Subcutaneous abdominal adipose tissue (tissue), 5 donors: ENCODE results near the gene GABARAP.

Experiments used
- H3K27ac ChIP-seq: one replicate; pipeline ENCODE4 v1.7.0; 2013; ENCODE audit warnings: low read depth, mild to moderate bottlenecking, inconsistent platforms, low read length, moderate library complexity
- H3K27me3 ChIP-seq, 5 donors: one replicate each; pipeline ENCODE4 v1.7.0; 2013; ENCODE audit warnings: low read length in 5 of 5, inconsistent platforms in 1 of 5; ENCODE audit not compliant: control insufficient read depth in 5 of 5, insufficient read depth in 4 of 5
- H3K36me3 ChIP-seq, 5 donors: one replicate each; pipeline ENCODE4 v1.7.0; 2013; ENCODE audit warnings: low read length in 5 of 5; ENCODE audit not compliant: control insufficient read depth in 5 of 5, insufficient read depth in 5 of 5
- H3K4me1 ChIP-seq, 5 donors: one replicate each; pipeline ENCODE4 v1.7.0; 2013; ENCODE audit warnings: low read length in 5 of 5, mild to moderate bottlenecking in 3 of 5, moderate library complexity in 1 of 5; ENCODE audit not compliant: control insufficient read depth in 5 of 5, insufficient read depth in 5 of 5
- H3K4me3 ChIP-seq, 5 donors: one replicate each; pipeline ENCODE4 v1.7.0; 2013; ENCODE audit warnings: low read length in 5 of 5, low read depth in 1 of 5
- H3K9ac ChIP-seq, 5 donors: one replicate each; pipeline ENCODE4 v1.7.0; 2013; ENCODE audit warnings: low read length in 5 of 5, mild to moderate bottlenecking in 4 of 5, moderate library complexity in 3 of 5
- H3K9me3 ChIP-seq, 5 donors: one replicate each; pipeline ENCODE4 v1.7.0; 2013; ENCODE audit warnings: low read length in 5 of 5; ENCODE audit not compliant: control insufficient read depth in 5 of 5
- donor health status: healthy.
- donor health status: healthy.
- donor health status: healthy.
- donor health status: healthy.
- donor health status: healthy.

Gene GABARAP

GRCh38 chr17:7281953-7282751, 39.9 kb upstream of the GABARAP start:
- H3K27ac ChIP-seq: peak overlapping the region; percentile 90
- peaks cover 0 to 15% (median 0%) of the 10 kb centered on the region in 5 donors for H3K27me3 ChIP-seq
- H3K9me3 ChIP-seq: no peaks in the 10 kb centered on the region
- H3K4me3 ChIP-seq: peak overlapping the region; percentile 54 to 69 (median 68)
- peaks cover 7 to 61% (median 30%) of the 10 kb centered on the region in 5 donors for H3K4me1 ChIP-seq
- peak overlapping the region in 4 of 5 donors; percentile 23 to 77 (median 61) for H3K9ac ChIP-seq
- peaks cover 0 to 33% (median 28%) of the 10 kb centered on the region in 5 donors for H3K36me3 ChIP-seq

DNA sequence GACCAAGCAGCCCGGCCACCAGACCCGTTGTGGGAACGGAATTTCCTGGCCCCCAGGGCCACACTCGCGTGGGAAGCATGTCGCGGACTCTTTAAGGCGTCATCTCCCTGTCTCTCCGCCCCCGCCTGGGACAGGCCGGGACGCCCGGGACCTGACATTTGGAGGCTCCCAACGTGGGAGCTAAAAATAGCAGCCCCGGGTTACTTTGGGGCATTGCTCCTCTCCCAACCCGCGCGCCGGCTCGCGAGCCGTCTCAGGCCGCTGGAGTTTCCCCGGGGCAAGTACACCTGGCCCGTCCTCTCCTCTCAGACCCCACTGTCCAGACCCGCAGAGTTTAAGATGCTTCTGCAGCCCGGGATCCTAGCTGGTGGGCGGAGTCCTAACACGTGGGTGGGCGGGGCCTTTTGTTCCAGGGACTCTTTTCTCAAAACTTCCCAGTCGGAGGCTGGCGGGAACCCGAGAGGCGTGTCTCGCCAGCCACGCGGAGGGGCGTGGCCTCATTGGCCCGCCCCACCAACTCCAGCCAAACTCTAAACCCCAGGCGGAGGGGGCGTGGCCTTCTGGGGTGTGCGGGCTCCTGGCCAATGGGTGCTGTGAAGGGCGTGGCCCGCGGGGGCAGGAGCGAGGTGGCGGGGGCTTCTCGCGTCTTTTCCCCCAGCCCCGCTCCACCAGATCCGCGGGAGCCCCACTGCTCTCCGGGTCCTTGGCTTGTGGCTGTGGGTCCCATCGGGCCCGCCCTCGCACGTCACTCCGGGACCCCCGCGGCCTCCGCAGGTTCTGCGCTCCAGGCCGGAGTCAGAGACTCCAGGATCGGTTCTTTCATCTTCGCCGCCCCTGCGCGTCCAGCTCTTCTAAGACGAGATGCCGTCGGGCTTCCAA, 39.1 kb upstream of the GABARAP start, which contains the start of gene SLC2A4:
TSS of gene SLC2A4 (plus strand) at position 645 of the 879 bp plus-strand sequence. CDS start at position 862, 217 bp downstream.
- Histone ChIP-seq H3K36me3 (peaks cover 0 to 28% (median 24%) of the 10 kb centered on the region in 5 donors), H3K9me3 (no peaks in the 10 kb centered on the region), H3K27ac (peak within 1 kb of the TSS; percentile 90), H3K4me1 (peaks cover 7 to 61% (median 30%) of the 10 kb centered on the region in 5 donors), H3K9ac (peak within 1 kb of the TSS; percentile 28 to 77 (median 55)), H3K4me3 (peak within 1 kb of the TSS; percentile 54 to 69 (median 68)), H3K27me3 (peaks cover 0 to 15% (median 0%) of the 10 kb centered on the region in 5 donors)

- Histone ChIP-seq H3K9me3 (no peaks in the 10 kb centered on the region), H3K4me3 (peak overlapping the region in 4 of 5 donors; percentile 54 to 69 (median 61)), H3K36me3 (peaks cover 0 to 20% (median 17%) of the 10 kb centered on the region in 5 donors), H3K4me1 (peaks cover 7 to 55% (median 30%) of the 10 kb centered on the region in 5 donors), H3K27ac (peak overlapping the region; percentile 90), H3K9ac (peak overlapping the region in 4 of 5 donors; percentile 28 to 70 (median 62)), H3K27me3 (peaks cover 0 to 15% (median 0%) of the 10 kb centered on the region in 5 donors)
Measured at GRCh38 chr17:7280519-7281073, 38.3 kb upstream of the GABARAP start.

- no peak overlapping the region for H3K9ac ChIP-seq
Measured at GRCh38 chr17:7279448-7279847, 37.2 kb upstream of the GABARAP start.

DNA sequence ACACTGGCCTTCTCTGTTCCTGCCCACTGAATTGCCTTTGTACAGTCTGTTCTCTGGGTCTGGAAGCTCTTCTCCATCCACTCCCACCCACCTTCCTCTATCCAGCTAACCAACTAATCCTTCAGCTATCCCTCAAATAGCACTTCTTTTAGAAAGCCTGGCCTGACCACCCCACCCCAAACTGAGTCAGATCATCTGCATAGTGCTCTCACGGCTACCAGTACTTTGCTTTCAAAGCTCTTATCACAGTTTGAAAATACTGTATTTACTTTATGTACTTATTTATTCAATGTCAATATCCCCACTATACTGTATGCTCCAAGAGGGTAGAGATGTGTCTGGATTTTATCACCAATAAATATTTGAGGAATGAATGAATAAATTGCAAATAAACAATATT, 24.5 kb upstream of the GABARAP start:
- no peaks in the 10 kb centered on the region for H3K36me3 ChIP-seq
- no peaks in the 10 kb centered on the region for H3K9me3 ChIP-seq
- H3K27ac ChIP-seq: no peak overlapping the region
- no peak overlapping the region for H3K4me3 ChIP-seq
- H3K27me3 ChIP-seq: peaks cover 0 to 19% (median 14%) of the 10 kb centered on the region in 5 donors
- no peak overlapping the region for H3K9ac ChIP-seq
- peaks cover 0 to 29% (median 21%) of the 10 kb centered on the region in 5 donors for H3K4me1 ChIP-seq

More at GRCh38 chr17:7279448-7279847, 37.2 kb upstream of the GABARAP start:
- H3K9me3 ChIP-seq: no peaks in the 10 kb centered on the region
- no peak overlapping the region for H3K4me3 ChIP-seq
- peaks cover 0 to 15% (median 0%) of the 10 kb centered on the region in 5 donors for H3K27me3 ChIP-seq
- peaks cover 0 to 9% (median 6%) of the 10 kb centered on the region in 5 donors for H3K36me3 ChIP-seq
- H3K27ac ChIP-seq: no peak overlapping the region
- peaks cover 7 to 47% (median 30%) of the 10 kb centered on the region in 5 donors for H3K4me1 ChIP-seq

DNA sequence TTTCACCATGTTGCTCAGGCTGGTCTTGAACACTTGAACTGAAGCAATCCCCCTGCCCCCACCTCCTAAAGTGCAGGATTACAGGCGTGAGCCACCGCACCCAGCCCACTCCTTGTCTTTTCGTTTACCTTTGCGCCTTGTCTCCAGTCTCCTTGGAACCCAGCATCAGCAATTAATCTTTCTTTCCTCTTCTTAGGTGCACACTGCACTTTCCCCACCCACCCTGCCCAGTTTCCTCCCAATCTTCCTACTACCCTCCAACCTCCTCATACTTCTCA, 21.5 kb upstream of the GABARAP start:
- Histone ChIP-seq H3K4me1 (peaks cover 0 to 46% (median 38%) of the 10 kb centered on the region in 5 donors), H3K9ac (no peak overlapping the region), H3K9me3 (no peaks in the 10 kb centered on the region), H3K36me3 (peaks cover 0 to 10% (median 7%) of the 10 kb centered on the region in 5 donors), H3K27ac (no peak overlapping the region), H3K27me3 (peaks cover 0 to 22% (median 14%) of the 10 kb centered on the region in 5 donors), H3K4me3 (peak overlapping the region in 1 of 5 donors; percentile 68)

- peaks cover 0 to 47% (median 41%) of the 10 kb centered on the region in 5 donors for H3K4me1 ChIP-seq
- peak overlapping the region in 3 of 5 donors; percentile 21 to 35 (median 33) for H3K9ac ChIP-seq
- H3K36me3 ChIP-seq: peaks cover 0 to 15% (median 11%) of the 10 kb centered on the region in 5 donors
- H3K27me3 ChIP-seq: peaks cover 0 to 22% (median 14%) of the 10 kb centered on the region in 5 donors
- H3K9me3 ChIP-seq: no peaks in the 10 kb centered on the region
- peak overlapping the region in 4 of 5 donors; percentile 52 to 75 (median 61) for H3K4me3 ChIP-seq
- no peak overlapping the region for H3K27ac ChIP-seq
Measured at GRCh38 chr17:7262935-7263800, 20.9 kb upstream of the GABARAP start.

DNA sequence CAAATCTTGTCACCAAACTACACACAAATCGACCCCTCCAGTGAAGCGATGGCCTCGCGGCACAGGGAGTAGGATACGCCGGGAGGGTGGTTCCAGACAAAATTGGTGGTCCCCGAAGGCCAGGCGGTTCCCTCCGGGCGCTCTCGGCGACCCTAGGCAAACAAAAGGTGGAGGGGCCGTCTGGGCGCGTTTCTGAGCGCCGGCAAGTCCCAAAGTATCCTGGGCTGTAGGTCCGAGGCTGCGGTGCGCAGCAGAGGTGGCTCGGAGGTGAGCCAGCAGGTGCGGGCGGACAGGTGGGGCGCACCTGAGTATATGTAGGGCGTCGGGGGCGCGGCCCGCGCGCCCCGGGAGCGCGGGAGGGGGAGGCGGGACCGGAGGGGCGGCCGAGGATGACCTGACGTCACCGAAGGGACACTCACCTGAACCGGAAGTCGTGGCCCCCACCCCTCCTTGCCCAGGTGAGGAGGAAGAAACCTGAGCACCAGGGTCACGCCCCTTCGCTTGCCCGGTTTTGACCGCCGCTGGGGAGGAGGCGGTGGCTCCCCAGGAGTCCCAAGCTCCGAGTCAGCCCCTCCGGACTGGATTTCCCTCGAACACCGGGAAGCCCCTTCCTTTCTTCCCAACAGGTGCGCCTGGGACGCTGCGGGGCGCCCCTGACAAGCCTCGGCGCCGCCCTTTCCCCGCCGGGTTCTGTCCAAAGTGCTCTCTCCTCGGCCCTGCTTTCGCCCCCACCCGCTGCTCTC, 20.1 kb upstream of the GABARAP start, which contains the start of gene CLDN7:
TSS of gene CLDN7 (minus strand) at position 287 of the 743 bp plus-strand sequence. CDS start 435 bp downstream, outside the sequence.
- peaks cover 0 to 22% (median 14%) of the 10 kb centered on the region in 5 donors for H3K27me3 ChIP-seq

More for the DNA sequence above, 20.1 kb upstream of the GABARAP start, which contains the start of gene CLDN7:
- Histone ChIP-seq H3K9ac (peak within 1 kb of the TSS in 4 of 5 donors; percentile 21 to 67 (median 58)), H3K27ac (no peak within 1 kb of the TSS), H3K4me3 (peak within 1 kb of the TSS; percentile 54 to 75 (median 62)), H3K36me3 (peaks cover 0 to 23% (median 14%) of the 10 kb centered on the region in 5 donors), H3K4me1 (peaks cover 0 to 47% (median 41%) of the 10 kb centered on the region in 5 donors), H3K9me3 (no peaks in the 10 kb centered on the region)
